Pulmonary artery endothelial cell (primary cell): Measurements from ENCODE around the gene PKLR. TPM values are rescaled to one million over a fixed set of nuclear protein-coding genes. Genes with fewer than 3 reads are reported as not detected.
"Not testable (repeated sequence)": the region's sequence is repeated elsewhere in the genome, so short reads cannot be mapped to it uniquely, and the experiment has no call there.

Source experiments
- DNase-seq: peaks from one replicate; pipeline ENCODE4 v3.0.0-alpha.2; 2011; ENCODE audit warnings: low read depth, low spot score
- total RNA-seq: library from RNA; depleted of rRNA; stranded (reverse); fragments of >200 nt; gene quantifications from 2 replicates; pipeline ENCODE4 v1.2.3, GENCODE V29; 2014

PKLR gene
- total RNA-seq, 1 donor from 2014 or later: not detected

GRCh38 chr1:155318082-155318481, 16.8 kb upstream of the PKLR start:
- no peak for DNase-seq

GRCh38 chr1:155316922-155317321, 15.7 kb upstream of the PKLR start:
- DNase-seq: no peak

DNA sequence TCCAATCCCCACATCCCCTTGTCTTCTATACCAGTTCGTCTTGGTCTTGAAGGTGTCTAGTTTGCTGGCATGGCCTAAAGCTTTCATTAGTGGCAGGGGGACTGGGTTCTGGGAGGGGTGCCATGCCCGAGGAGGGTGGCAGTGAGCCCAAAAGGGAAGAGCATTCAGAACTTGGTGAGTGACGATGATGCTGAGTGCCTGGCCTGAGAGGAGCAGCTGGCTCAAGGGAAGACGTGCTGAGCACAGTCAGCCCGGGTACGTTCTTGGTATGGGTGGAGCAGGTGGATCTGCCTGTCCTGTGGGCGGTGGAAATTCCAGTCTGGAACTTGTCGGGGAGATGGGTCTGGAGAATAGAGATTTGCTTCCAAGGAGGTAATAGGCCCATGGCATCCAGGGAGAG, 12.0 kb upstream of the PKLR start:
- DNase-seq: no peak

DNA sequence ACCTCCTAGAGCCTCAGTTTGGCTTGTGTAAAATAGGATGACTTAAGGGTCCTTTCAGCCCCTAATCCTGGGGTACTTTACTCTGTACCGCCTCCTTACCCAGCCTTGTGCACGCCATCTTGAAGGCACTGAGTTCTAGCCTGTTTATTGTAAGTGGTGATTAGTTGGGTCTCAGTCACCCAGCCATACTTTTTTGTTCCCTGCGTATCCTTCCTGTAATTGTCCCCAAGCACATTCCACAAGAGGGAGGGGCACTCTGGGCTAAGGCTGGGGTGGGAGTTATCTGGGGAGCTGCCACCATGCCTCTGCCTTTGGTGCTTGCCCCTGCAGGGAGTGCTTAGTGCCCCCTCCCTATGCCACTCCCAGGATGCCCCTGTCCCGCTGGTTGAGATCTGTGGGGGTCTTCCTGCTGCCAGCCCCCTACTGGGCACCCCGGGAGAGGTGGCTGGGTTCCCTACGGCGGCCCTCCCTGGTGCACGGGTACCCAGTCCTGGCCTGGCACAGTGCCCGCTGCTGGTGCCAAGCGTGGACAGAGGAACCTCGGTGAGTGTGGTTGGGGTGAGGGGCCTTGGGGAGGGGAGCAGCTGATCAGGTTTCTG, 8.3 kb upstream of the PKLR start:
- DNase-seq: no peak

DNA sequence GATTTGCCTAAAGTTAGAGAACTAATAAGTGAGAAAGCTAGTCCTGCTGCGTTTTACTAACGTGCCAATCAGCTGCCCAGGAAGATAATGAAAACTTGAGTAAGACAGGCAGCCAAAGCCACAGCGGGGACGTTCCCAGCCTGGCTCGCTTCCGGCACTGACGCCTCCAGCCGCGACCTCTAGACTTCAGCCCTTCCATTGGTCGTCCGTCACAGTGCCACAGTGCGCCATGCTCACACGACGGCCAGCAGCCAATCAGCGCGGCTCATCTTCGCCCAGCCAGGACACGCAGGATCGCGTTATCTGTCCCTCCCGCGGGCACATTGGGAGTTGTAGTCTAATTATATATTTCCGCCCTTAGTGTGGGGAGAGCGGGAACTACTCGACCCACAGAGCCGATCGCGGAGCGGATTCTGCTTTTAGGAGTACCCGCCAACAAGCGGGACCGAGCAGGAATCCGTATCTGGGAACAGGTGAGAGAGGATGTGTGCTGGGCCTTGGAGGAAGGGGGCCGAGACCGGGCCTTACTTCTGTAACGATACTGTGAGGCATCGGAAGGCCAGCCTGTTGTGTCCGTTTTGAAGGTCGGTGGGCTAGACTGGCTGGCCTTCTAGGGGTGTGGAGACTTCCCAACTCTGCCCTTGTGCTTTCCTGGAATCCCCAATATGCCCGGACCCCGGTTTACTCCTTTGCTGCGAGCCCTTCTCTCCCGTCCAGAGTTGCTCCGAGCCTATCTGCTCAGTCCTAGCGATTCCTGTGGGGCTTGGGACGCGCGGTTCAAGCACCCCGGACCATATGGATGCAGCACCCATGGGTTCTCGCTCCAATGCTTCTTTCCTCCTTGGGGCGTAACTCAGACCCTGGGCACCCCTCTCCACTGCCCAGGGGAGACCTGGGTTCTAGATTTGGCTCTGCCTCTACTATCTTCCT, 7.5 kb upstream of the PKLR start, which contains the start of gene FDPS:
TSS of gene FDPS (plus strand) at position 374 of the 930 bp plus-strand sequence. CDS start 924 bp downstream, outside the sequence.
- DNase-seq: peak; percentile 96

GRCh38 chr1:155307247-155307740, 6.1 kb upstream of the PKLR start:
- DNase-seq: no peak

GRCh38 chr1:155305881-155306391, 4.7 kb upstream of the PKLR start:
- DNase-seq: no peak

- DNase-seq: no peak
These were observed 3.4 kb upstream of the PKLR start for GRCh38 chr1:155304558-155305063.

- DNase-seq: no peak
These were observed 497 bp downstream of the PKLR start for GRCh38 chr1:155300553-155301329.

GRCh38 chr1:155300024-155300423, 1.2 kb downstream of the PKLR start:
- no peak for DNase-seq

GRCh38 chr1:155297384-155297783, 3.9 kb downstream of the PKLR start:
- no peak for DNase-seq

DNA sequence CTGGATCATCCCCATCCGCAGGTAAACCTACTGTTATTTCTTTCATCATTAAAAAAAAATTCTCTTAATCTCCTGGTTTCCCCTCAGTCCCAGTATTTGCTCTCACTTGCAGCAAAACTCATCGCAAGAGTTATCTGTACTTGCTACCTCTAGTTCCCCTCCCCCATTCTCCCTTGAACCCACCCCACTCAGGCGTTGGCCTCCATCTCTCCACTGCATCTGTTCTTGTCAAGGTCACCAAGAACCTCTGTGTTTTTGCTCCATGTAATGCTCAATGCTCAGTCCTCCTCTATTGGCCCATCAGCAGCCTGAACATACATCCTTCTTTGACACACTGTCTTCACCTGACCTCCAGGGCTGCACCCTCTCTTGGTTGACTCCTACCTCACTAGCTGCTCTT, 4.6 kb downstream of the PKLR start:
- no peak for DNase-seq

DNA sequence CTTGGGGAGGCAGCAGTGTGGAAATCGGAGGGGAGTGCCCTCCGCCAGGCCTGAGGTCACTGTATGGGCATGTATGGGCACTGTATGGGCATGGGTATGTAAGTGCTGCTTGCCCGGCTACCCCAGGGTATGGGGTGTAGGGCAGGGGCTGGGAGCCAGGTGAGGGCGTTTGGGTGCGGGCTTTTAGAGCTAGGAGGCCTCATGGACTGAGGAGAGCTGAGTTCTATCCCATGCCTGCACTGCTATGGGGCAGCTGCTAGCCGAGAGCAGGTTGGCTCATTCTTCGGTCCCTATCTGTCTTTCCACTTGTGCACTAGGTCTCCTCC, 5.3 kb downstream of the PKLR start:
- DNase-seq: no peak

DNA sequence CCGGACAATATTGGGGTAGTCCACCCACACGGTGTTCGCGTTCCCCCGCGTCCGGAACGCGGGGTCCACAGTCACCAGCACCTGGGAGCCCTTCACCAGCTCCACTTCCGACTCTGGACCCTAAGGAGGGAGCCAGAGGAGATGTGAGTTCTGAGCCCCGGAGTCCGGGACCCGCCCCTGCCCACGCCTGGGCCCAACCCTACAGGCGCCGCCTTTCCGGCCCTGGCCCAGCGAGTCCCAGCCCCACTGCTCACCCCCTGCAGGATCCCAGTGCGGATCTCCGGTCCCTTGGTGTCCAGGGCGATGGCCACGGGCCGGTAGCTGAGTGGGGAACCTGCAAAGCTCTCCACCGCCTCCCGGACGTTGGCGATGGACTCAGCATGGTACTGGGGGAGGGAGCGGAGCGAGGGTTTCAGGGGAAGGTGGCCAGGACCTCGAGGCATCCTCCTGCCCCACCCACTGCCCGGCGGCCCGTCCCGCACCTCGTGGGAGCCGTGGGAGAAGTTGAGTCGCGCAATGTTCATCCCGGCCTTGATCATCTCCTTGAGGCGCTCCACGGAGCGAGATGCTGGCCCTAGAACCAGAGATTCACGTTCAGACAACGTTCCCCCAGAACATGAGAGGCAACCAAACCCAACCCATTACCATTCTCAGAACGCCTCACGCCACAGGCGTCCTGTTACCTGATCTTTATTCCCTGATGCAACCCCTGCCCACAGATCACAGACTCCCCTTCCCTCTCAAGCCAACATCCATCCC, 5.9 kb downstream of the PKLR start:
- DNase-seq: no peak

DNA sequence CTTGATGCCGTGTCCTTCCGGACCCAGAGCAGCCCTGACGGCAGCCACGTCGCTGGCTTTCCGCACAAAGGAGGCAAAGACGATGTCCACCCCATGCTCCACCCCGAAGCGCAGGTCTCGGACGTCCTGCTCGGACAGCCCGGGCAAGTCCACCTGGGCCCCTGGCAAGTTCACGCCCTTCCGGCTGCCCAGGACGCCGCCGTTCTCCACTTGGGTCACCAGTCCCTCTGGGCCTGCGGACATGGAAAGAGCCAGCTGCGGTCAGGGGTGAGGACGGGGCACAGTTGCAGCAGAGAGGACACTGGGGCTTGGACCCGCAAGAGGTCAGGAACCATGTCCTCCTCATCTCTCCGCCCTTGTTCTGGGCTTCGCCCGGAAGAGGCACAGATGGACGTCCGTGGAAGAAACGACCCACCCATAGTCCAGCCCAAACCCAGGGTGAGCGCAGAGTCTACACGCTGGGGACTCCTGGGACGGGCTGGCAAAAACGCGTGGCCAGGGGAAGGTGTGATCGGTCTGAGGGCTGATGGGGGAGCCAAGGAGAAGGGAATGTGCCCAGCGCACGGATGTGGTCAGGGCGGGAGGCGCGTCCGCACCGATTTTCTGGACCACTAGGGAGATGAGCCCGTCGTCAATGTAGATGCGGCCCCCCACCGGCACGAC, 6.6 kb downstream of the PKLR start:
- DNase-seq: no peak

- DNase-seq: no peak
These were observed 8.0 kb downstream of the PKLR start for GRCh38 chr1:155293086-155293749.

DNA sequence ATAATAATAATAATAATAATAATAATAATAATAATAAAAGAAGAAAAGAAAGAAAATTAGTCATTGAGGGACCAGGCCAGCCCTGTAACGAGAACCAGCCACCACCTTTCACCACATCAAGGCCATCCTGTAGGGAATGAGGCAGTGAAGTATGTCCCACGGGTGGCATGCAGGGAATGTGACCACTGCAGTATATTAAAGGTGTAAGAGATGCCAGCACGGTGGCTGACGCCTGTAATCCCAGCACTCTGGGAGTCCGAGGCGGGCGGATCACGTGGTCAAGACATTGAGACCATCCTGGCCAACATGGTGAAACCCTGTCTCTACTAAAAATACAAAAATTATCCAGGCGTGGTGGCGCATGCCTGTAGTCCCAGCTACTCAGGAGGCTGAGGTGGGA, 10.2 kb downstream of the PKLR start:
- not testable (repeated sequence) for DNase-seq

DNA sequence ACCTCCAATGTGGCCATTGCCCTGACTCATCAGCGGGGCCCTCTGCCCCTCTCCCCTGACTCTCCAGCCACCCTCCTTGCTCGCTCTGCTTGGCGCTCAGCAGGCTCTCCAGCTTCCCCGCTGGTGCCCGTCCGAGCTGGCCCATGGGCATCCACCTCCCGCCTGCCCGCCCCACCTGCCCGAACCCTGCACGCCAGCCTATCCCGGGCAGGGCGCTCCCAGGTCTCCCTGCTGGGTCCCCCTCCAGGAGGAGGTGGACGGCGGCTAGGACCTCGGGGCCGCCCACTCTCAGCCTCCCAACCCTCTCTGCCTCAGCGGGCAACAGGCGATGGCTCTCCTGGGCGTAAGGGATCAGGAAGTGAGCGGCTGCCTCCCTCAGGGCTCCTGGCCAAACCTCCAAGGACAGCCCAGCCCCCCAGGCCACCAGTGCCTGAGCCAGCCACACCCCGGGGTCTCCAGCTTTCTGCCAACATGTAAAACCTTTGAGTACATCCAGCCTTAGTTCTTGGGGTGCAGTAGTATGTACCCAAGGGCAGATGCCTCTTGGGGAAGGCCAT, 13.2 kb downstream of the PKLR start:
- no peak for DNase-seq

- DNase-seq: no peak
These were observed 14.7 kb downstream of the PKLR start for GRCh38 chr1:155286544-155286943.
